DMS 273 (cell line): Measurements from ENCODE around the gene RHOB.
"Not testable (repeated sequence)": the region's sequence is repeated elsewhere in the genome, so short reads cannot be mapped to it uniquely, and the experiment has no call there.

Experiments
- DNase-seq: peaks from one replicate; lab custom pipeline; 2025; ENCODE audit not compliant: unreplicated experiment; lab: John Stamatoyannopoulos, UW

RHOB gene

DNA sequence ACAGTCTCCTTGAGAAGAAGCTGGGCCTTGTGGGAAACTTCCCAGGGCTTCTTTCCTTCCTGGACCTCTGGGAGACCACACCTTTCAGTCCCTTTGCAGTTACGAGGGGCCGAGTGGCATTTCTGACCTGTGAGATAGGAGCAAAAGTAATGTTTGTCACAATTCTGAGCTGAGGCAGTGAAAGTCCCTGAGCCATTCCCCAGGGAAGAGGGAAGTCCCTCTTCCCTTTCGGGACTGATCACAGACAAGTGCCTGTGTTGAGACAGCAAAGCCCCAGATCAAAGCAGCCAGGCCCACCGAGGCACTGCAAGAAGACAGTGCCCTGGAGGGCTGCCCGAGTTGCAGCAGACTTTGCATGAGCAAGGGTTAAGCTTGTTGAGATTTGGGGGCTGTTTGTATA lies 41.9 kb downstream of the RHOB start:
- DNase-seq: no peak

GRCh38 chr2:20490300-20491181 lies 43.7 kb downstream of the RHOB start:
- DNase-seq: no peak

GRCh38 chr2:20491739-20492531 lies 45.1 kb downstream of the RHOB start:
- DNase-seq: no peak

- DNase-seq: not testable (repeated sequence)
These were observed 46.2 kb downstream of the RHOB start for GRCh38 chr2:20493095-20493494.

DNA sequence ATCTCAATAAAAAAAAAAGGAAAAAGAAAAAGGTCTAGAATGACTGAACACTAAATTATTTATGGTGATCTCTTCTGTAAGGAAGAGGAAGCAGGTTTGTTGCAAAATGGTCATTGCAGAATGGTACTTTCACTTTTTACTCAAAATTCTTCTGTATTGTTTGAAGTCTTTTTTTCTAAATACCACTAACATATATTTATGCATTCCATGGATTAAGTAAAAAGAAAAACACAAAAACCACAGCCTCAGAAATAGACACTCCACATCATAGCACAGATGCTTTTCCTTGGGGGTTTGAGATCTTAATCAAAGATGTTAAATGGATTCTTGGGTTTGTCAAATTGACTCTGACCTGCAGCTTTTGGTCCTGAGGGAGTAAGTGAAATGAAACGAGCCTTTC lies 47.4 kb downstream of the RHOB start:
- DNase-seq: no peak

- no peak for DNase-seq
These were observed 49.4 kb downstream of the RHOB start for GRCh38 chr2:20496076-20496872.

DNA sequence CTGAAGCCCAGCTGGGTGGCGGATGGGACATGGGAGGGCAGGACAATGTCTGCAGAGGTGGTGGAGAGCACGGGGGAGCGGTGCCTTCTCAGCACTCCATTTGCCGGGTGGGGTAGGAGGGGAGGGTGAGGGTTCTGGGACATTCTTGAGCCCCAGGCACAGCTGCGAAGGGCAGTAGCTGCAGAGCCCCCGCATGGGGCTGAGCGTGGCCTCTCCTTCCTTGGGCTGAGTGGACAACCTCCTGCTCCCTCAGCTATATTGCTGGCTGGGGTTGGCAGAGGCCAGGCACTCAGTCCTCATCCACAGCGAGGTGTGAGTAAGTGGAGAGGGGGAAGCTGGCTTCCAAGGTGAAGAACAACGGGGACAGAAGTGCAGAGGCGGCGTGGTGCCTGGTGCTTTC lies 50.1 kb downstream of the RHOB start:
- no peak for DNase-seq
